Stimulated activated CD8-positive, alpha-beta memory T cell treated with anti-CD3 and anti-CD28 coated beads, Interleukin-4, amount 100 ng/mL, for 24 hours (primary cell): ENCODE data around the gene CADM3.

Experiments
- DNase-seq: peaks from one replicate; pipeline ENCODE4 v3.0.0-alpha.2; 2020; ENCODE audit warnings: low read depth

CADM3 gene

GRCh38 chr1:159171254-159171687, at the start of gene CADM3:
TSS of gene CADM3 (plus strand) at chr1:159171615. CDS start at chr1:159171766, 151 bp downstream.
- no peak for DNase-seq

GRCh38 chr1:159122005-159122621, 49.3 kb upstream of the CADM3 start:
- no peak for DNase-seq

GRCh38 chr1:159123587-159123986, 47.8 kb upstream of the CADM3 start:
- no peak for DNase-seq

GRCh38 chr1:159132271-159132881, 39.0 kb upstream of the CADM3 start:
- peak; percentile 57 for DNase-seq

- no peak for DNase-seq
Observed at GRCh38 chr1:159140474-159140873, 30.9 kb upstream of the CADM3 start.

- DNase-seq: no peak
Observed at GRCh38 chr1:159141584-159142390, 29.6 kb upstream of the CADM3 start.

- no peak for DNase-seq
Observed at GRCh38 chr1:159142391-159142663, 29.1 kb upstream of the CADM3 start.

GRCh38 chr1:159142726-159143510, 28.5 kb upstream of the CADM3 start:
- no peak for DNase-seq

- DNase-seq: no peak
Observed at GRCh38 chr1:159144571-159144970, 26.8 kb upstream of the CADM3 start.

GRCh38 chr1:159146980-159147379, 24.4 kb upstream of the CADM3 start:
- DNase-seq: no peak

GRCh38 chr1:159152031-159152430, 19.4 kb upstream of the CADM3 start:
- no peak for DNase-seq

- peak; percentile 42 for DNase-seq
Observed at GRCh38 chr1:159161001-159161718, 10.3 kb upstream of the CADM3 start.

GRCh38 chr1:159161719-159162026, 9.7 kb upstream of the CADM3 start:
- no peak for DNase-seq

GRCh38 chr1:159162516-159163265, 8.7 kb upstream of the CADM3 start:
- DNase-seq: no peak

- no peak for DNase-seq
Observed at GRCh38 chr1:159163614-159164228, 7.7 kb upstream of the CADM3 start.

GRCh38 chr1:159168043-159168442, 3.4 kb upstream of the CADM3 start:
- no peak for DNase-seq

GRCh38 chr1:159170639-159171038, 776 bp upstream of the CADM3 start:
- DNase-seq: no peak

GRCh38 chr1:159171688-159172501, 480 bp downstream of the CADM3 start:
- DNase-seq: no peak

- no peak for DNase-seq
Observed at GRCh38 chr1:159172614-159173291, 1.3 kb downstream of the CADM3 start.
